Astrocyte (in vitro differentiated cells and primary cell): ENCODE data around the gene HDAC5. TPM values are rescaled to one million over a fixed set of nuclear protein-coding genes. Genes with fewer than 3 reads are reported as not detected.
A peak's percentile ranks its signal among the peaks of the same experiment; 100 is the strongest.

Experiments
- DNase-seq: peaks from one replicate; pipeline ENCODE4 v3.0.0-alpha.2; 2010; ENCODE audit warnings: low read depth
- FAIRE-seq: peaks from 2 replicates; lab custom pipeline; 2011; peaks lifted over from hg19 to GRCh38; lab: Jason Lieb, UNC
- H2AFZ ChIP-seq: 2 replicates; pipeline ENCODE4 v1.6.0; 2012; ENCODE audit warnings: low read depth, low read length, inconsistent platforms
- H3K27ac ChIP-seq: 2 replicates; pipeline ENCODE4 v1.5.1; 2011; ENCODE audit warnings: low read depth, low read length, inconsistent platforms
- H3K27me3 ChIP-seq: 2 replicates; pipeline ENCODE4 v1.6.0; 2011; ENCODE audit warnings: low read length, inconsistent platforms; ENCODE audit not compliant: insufficient read depth
- H3K36me3 ChIP-seq: 2 replicates; pipeline ENCODE4 v1.5.1; 2011; ENCODE audit warnings: low read length, inconsistent platforms; ENCODE audit not compliant: insufficient read depth
- H3K4me1 ChIP-seq: 2 replicates; pipeline ENCODE4 v1.5.1; 2011; ENCODE audit warnings: low read length, inconsistent platforms; ENCODE audit not compliant: insufficient read depth
- H3K4me2 ChIP-seq: 2 replicates; pipeline ENCODE4 v1.6.0; 2012; ENCODE audit warnings: low read length, inconsistent platforms
- H3K4me3 ChIP-seq: 2 replicates; pipeline ENCODE4 v1.5.1; 2011; ENCODE audit warnings: low read depth, mild to moderate bottlenecking, low read length, inconsistent platforms; ENCODE audit not compliant: insufficient read depth
- H3K79me2 ChIP-seq: 2 replicates; pipeline ENCODE4 v1.6.0; 2012; ENCODE audit warnings: mild to moderate bottlenecking, low read length, inconsistent platforms; ENCODE audit not compliant: insufficient read depth
- H3K9ac ChIP-seq: 2 replicates; pipeline ENCODE4 v1.6.0; 2012; ENCODE audit warnings: mild to moderate bottlenecking, low read length, inconsistent platforms
- H3K9me3 ChIP-seq: 2 replicates; pipeline ENCODE4 v1.5.1; 2012; ENCODE audit warnings: low read depth, mild to moderate bottlenecking, low read length, inconsistent platforms; ENCODE audit not compliant: insufficient read depth
- H4K20me1 ChIP-seq: 2 replicates; pipeline ENCODE4 v1.6.0; 2012; ENCODE audit warnings: low read length, inconsistent platforms; ENCODE audit not compliant: insufficient read depth
- H3K27ac Mint-ChIP-seq: one replicate; pipeline ENCODE4 v1.8.0; 2021; ENCODE audit warnings: mild to moderate bottlenecking, mixed read lengths; ENCODE audit not compliant: unreplicated experiment
- H3K27me3 Mint-ChIP-seq: one replicate; pipeline ENCODE4 v1.8.0; 2021; ENCODE audit warnings: low read depth, mixed read lengths; ENCODE audit not compliant: unreplicated experiment
- H3K36me3 Mint-ChIP-seq: one replicate; pipeline ENCODE4 v1.8.0; 2021; ENCODE audit warnings: low read depth, mixed read lengths; ENCODE audit not compliant: unreplicated experiment
- H3K4me1 Mint-ChIP-seq: one replicate; pipeline ENCODE4 v1.8.0; 2021; ENCODE audit warnings: low read depth, mixed read lengths; ENCODE audit not compliant: unreplicated experiment
- H3K4me3 Mint-ChIP-seq: one replicate; pipeline ENCODE4 v1.8.0; 2021; ENCODE audit warnings: mild to moderate bottlenecking, moderate library complexity, mixed read lengths; ENCODE audit not compliant: unreplicated experiment
- H3K9me3 Mint-ChIP-seq: one replicate; pipeline ENCODE4 v1.8.0; 2021; ENCODE audit warnings: mild to moderate bottlenecking, mixed read lengths; ENCODE audit not compliant: unreplicated experiment
- EZH2 ChIP-seq: IDR thresholded peaks from 2 replicates; pipeline ENCODE4 v1.6.1; 2012; ENCODE audit warnings: mild to moderate bottlenecking, low read length, inconsistent platforms; ENCODE audit not compliant: insufficient read depth
- total RNA-seq: library from RNA; stranded (reverse); gene quantifications from 2 replicates; pipeline ENCODE4 v1.2.1, GENCODE V29; 2021
- TF ChIP-seq, protein P1 (sequence below): IDR thresholded peaks from 2 replicates; pipeline ENCODE4 v1.5.1; 2011; ENCODE audit warnings: low read depth, mild to moderate bottlenecking, inconsistent platforms, low read length, moderate library complexity; ENCODE audit not compliant: insufficient read depth

Gene HDAC5
- total RNA-seq, 1 donor from 2014 or later = 18.7 TPM

DNA sequence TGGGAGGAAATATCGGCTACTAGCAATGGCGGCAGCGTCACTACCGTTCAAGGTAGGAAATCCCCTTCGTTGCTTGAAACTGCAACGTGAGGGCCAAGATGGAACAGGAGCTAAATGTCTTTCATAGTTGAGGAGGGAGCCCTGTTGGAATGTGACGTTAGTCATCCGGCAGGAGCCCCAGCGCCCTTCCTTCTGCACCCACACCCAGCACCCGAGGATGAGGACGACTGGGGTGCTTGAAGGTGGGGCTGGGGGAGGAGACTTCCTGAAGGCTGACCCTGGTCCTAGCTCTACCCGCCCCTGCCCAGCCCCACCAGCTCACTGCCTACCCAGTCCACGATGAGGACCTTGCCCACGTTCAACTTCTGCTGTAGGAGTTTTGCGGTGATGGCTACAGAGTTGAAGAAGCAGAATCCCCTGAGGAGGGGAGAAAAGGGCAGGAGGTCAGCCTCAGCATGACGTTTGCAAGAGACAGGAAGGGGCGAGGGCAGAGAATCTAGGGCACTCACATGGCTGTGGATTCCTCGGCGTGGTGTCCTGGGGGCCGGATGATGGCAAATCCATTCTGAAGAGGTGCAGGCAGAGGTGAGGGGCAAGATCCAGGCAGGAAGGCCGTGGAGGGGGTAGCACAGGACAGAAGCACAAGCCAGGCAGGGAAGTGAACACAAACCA is 41.0 kb downstream of the HDAC5 start:
- H3K9ac ChIP-seq = no peak overlapping the region

GRCh38 chr17:44081681-44082080 is 41.8 kb downstream of the HDAC5 start:
- TF ChIP-seq, protein P1, sequence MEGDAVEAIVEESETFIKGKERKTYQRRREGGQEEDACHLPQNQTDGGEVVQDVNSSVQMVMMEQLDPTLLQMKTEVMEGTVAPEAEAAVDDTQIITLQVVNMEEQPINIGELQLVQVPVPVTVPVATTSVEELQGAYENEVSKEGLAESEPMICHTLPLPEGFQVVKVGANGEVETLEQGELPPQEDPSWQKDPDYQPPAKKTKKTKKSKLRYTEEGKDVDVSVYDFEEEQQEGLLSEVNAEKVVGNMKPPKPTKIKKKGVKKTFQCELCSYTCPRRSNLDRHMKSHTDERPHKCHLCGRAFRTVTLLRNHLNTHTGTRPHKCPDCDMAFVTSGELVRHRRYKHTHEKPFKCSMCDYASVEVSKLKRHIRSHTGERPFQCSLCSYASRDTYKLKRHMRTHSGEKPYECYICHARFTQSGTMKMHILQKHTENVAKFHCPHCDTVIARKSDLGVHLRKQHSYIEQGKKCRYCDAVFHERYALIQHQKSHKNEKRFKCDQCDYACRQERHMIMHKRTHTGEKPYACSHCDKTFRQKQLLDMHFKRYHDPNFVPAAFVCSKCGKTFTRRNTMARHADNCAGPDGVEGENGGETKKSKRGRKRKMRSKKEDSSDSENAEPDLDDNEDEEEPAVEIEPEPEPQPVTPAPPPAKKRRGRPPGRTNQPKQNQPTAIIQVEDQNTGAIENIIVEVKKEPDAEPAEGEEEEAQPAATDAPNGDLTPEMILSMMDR = no peak
- TF ChIP-seq EZH2 = no peak
- no peak overlapping the region for H3K4me3 Mint-ChIP-seq
- H4K20me1 ChIP-seq = no peaks in the 10 kb centered on the region
- H3K4me2 ChIP-seq = no peak overlapping the region
- H3K4me3 ChIP-seq = no peak overlapping the region
- no peak overlapping the region for H3K27ac Mint-ChIP-seq
- no peak overlapping the region for H3K9ac ChIP-seq
- no peak overlapping the region for H2AFZ ChIP-seq
- H3K4me1 ChIP-seq = peaks cover 21% of the 10 kb centered on the region
- peaks cover 17% of the 10 kb centered on the region for H3K36me3 Mint-ChIP-seq
- H3K79me2 ChIP-seq = no peaks in the 10 kb centered on the region
- H3K27ac ChIP-seq = peak overlapping the region; percentile 10
- H3K27me3 Mint-ChIP-seq = no peaks in the 10 kb centered on the region
- H3K36me3 ChIP-seq = no peaks in the 10 kb centered on the region
- peaks cover 11% of the 10 kb centered on the region for H3K4me1 Mint-ChIP-seq
- no peak for FAIRE-seq
- no peaks in the 10 kb centered on the region for H3K9me3 Mint-ChIP-seq
- H3K27me3 ChIP-seq = no peaks in the 10 kb centered on the region
- DNase-seq = peak; percentile 37
- no peaks in the 10 kb centered on the region for H3K9me3 ChIP-seq

More for the DNA sequence above, 41.0 kb downstream of the HDAC5 start:
- Mint-ChIP-seq H3K9me3 (no peaks in the 10 kb centered on the region), H3K36me3 (peaks cover 17% of the 10 kb centered on the region), H3K27ac (no peak overlapping the region), H3K27me3 (no peaks in the 10 kb centered on the region), H3K4me3 (no peak overlapping the region), H3K4me1 (peaks cover 16% of the 10 kb centered on the region)
- no peaks in the 10 kb centered on the region for H4K20me1 ChIP-seq
- no peaks in the 10 kb centered on the region for H3K9me3 ChIP-seq
- no peak overlapping the region for H3K4me3 ChIP-seq
- no peaks in the 10 kb centered on the region for H3K27me3 ChIP-seq
- no peak for DNase-seq
- no peaks in the 10 kb centered on the region for H3K36me3 ChIP-seq
- H3K27ac ChIP-seq = peak overlapping the region; percentile 10
- TF ChIP-seq, protein P1 = no peak
- TF ChIP-seq EZH2 = no peak
- FAIRE-seq = no peak
- no peak overlapping the region for H3K4me2 ChIP-seq
- H3K79me2 ChIP-seq = no peaks in the 10 kb centered on the region
- peaks cover 27% of the 10 kb centered on the region for H3K4me1 ChIP-seq
- no peak overlapping the region for H2AFZ ChIP-seq
